DMS 273 (cell line): ENCODE results near the gene USP48.
"Not testable (repeated sequence)": the region's sequence is repeated elsewhere in the genome, so short reads cannot be mapped to it uniquely, and the experiment has no call there.

ENCODE experiments used
- DNase-seq: peaks from one replicate; lab custom pipeline; 2025; ENCODE audit not compliant: unreplicated experiment; lab: John Stamatoyannopoulos, UW

Gene USP48

GRCh38 chr1:21816602-21817302 lies 33.8 kb upstream of the USP48 start:
- no peak for DNase-seq

- no peak for DNase-seq
These were observed 32.9 kb upstream of the USP48 start for GRCh38 chr1:21815724-21816321.

GRCh38 chr1:21814981-21815582 lies 32.1 kb upstream of the USP48 start:
- DNase-seq = no peak

- DNase-seq = no peak
These were observed 31.4 kb upstream of the USP48 start for GRCh38 chr1:21814241-21814918.

- DNase-seq = no peak
These were observed 30.6 kb upstream of the USP48 start for GRCh38 chr1:21813542-21813941.

GRCh38 chr1:21811875-21812305 lies 28.9 kb upstream of the USP48 start, which contains the start of gene LDLRAD2:
Gene LDLRAD2, plus strand, starts transcription at chr1:21812265. Its CDS starts 187 bp downstream, at chr1:21812452.
- DNase-seq = peak; percentile 27

GRCh38 chr1:21804536-21804935 lies 21.6 kb upstream of the USP48 start:
- no peak for DNase-seq

GRCh38 chr1:21801100-21801499 lies 18.2 kb upstream of the USP48 start:
- DNase-seq = no peak

- no peak for DNase-seq
These were observed 16.8 kb upstream of the USP48 start for GRCh38 chr1:21799730-21800129.

- no peak for DNase-seq
These were observed 12.1 kb upstream of the USP48 start for GRCh38 chr1:21795075-21795474.

- DNase-seq = no peak
These were observed 11.7 kb upstream of the USP48 start for GRCh38 chr1:21794656-21795055.

- no peak for DNase-seq
These were observed 10.2 kb upstream of the USP48 start for GRCh38 chr1:21793104-21793503.

- no peak for DNase-seq
These were observed 3.7 kb upstream of the USP48 start for GRCh38 chr1:21786640-21787039.

- not testable (repeated sequence) for DNase-seq
These were observed 2.8 kb upstream of the USP48 start for GRCh38 chr1:21785764-21786163.

- DNase-seq = peak; percentile 19
These were observed 992 bp upstream of the USP48 start for GRCh38 chr1:21783679-21784603.

- DNase-seq = peak; percentile 89
These were observed 541 bp downstream of the USP48 start for GRCh38 chr1:21782349-21782867.

- DNase-seq = peak; percentile 56
These were observed 1.1 kb downstream of the USP48 start for GRCh38 chr1:21781815-21782348.

- no peak for DNase-seq
These were observed 3.1 kb downstream of the USP48 start for GRCh38 chr1:21779613-21780521.

GRCh38 chr1:21778405-21778727 lies 4.6 kb downstream of the USP48 start:
- DNase-seq = no peak
